GM12878 (cell line): ENCODE data around the gene NRG2. TPM values are rescaled to one million over a fixed set of nuclear protein-coding genes. Genes with fewer than 3 reads are reported as not detected.

Source experiments
- ATAC-seq: fragments of 200-7000 bp; cut with Tn5 transposase; 3 replicates; pipeline ENCODE4 v1.9.1; 2020; ENCODE audit warnings: mild to moderate bottlenecking, moderate library complexity
- BruUV-seq: library from RNA; stranded (reverse); fragments of 400-500 nt; replicated peaks from 2 replicates; lab custom pipeline; 2021; lab: Mats Ljungman, UMichigan
- CTCF ChIA-PET: fragments of 300-600 bp; sonication (Branson Sonifier 250); formaldehyde crosslinking; extraction: SDS; loops from one replicate; lab custom pipeline; 2021; ENCODE audit warnings: inconsistent platforms; lab: Yijun Ruan, JAX
- POLR2A ChIA-PET: fragments of 350-600 bp; formaldehyde crosslinking; extraction: SDS; loops from one replicate; lab custom pipeline; 2021; ENCODE audit warnings: inconsistent platforms; lab: Charles Lee
- RAD21 ChIA-PET: fragments of 300-600 bp; sonication (Branson Sonifier 250); formaldehyde crosslinking; loops from one replicate; lab custom pipeline; 2023; ENCODE audit warnings: antibody characterized with exemption; ENCODE audit not compliant: unreplicated experiment; lab: Charles Lee
- SMC1A ChIA-PET: fragments of 300-600 bp; sonication (Branson Sonifier 250); formaldehyde crosslinking; loops from one replicate; lab custom pipeline; 2023; ENCODE audit not compliant: unreplicated experiment, uncharacterized antibody; lab: Charles Lee
- DNase-seq: peaks from one replicate; pipeline ENCODE4 v3.0.0-alpha.2; 2011; ENCODE audit warnings: low read depth, low spot score
- FAIRE-seq: peaks from 3 replicates; lab custom pipeline; 2011; peaks lifted over from hg19 to GRCh38; lab: Jason Lieb, UNC
- H2AFZ ChIP-seq: 2 replicates; pipeline ENCODE4 v1.6.0; 2011; ENCODE audit warnings: low read depth, low read length, control low read depth; ENCODE audit not compliant: control insufficient read depth
- H3K27ac ChIP-seq: 2 replicates; pipeline ENCODE4 v1.5.1; 2011; ENCODE audit warnings: control low read depth; ENCODE audit not compliant: control insufficient read depth, insufficient read depth
- H3K27me3 ChIP-seq, 2 experiments: replicated peaks in 1 of 2; 2 replicates each; pipeline versions ENCODE4 v1.6.0 to v1.6.1; 2011; ENCODE audit warnings: low read length in 1 of 2; ENCODE audit not compliant: control insufficient read depth in 2 of 2, insufficient read depth in 2 of 2
- H3K36me3 ChIP-seq, 2 experiments: 2 replicates each; pipeline ENCODE4 v1.5.1; 2011; ENCODE audit warnings: low read length in 1 of 2; ENCODE audit not compliant: control insufficient read depth in 2 of 2, insufficient read depth in 2 of 2
- H3K4me1 ChIP-seq: 2 replicates; pipeline ENCODE4 v1.6.1; 2011; ENCODE audit warnings: mild to moderate bottlenecking, low read length, moderate library complexity, mixed read lengths; ENCODE audit not compliant: control insufficient read depth, insufficient read depth
- H3K4me2 ChIP-seq: 2 replicates; pipeline ENCODE4 v1.6.0; 2011; ENCODE audit warnings: control low read depth; ENCODE audit not compliant: control insufficient read depth, insufficient read depth
- H3K4me3 ChIP-seq: fragments of 200-600 bp; sonication (generic); 2 replicates; pipeline ENCODE4 v1.5.1; 2016
- H3K79me2 ChIP-seq: 2 replicates; pipeline ENCODE4 v1.6.0; 2011; ENCODE audit warnings: low read length; ENCODE audit not compliant: control insufficient read depth, insufficient read depth
- H3K9ac ChIP-seq: 2 replicates; pipeline ENCODE4 v1.8.0; 2011; ENCODE audit warnings: low read length, control low read depth, mixed read lengths; ENCODE audit not compliant: control insufficient read depth, insufficient read depth
- H3K9me3 ChIP-seq: replicated peaks from 3 replicates; pipeline ENCODE4 v1.5.1; 2011; ENCODE audit warnings: mild to moderate bottlenecking, low read length; ENCODE audit not compliant: control insufficient read depth, insufficient read depth
- H4K20me1 ChIP-seq: 2 replicates; pipeline ENCODE4 v1.6.0; 2011; ENCODE audit not compliant: control insufficient read depth, insufficient read depth
- BHLHE40 ChIP-seq, 2 experiments: fragments of 450-650 bp in 1 of 2; IDR thresholded peaks; 2 replicates each; pipeline ENCODE4 v1.6.1; 2011 to 2017; ENCODE audit warnings: low read depth in 2 of 2, borderline replicate concordance in 1 of 2, improper control_type of control experiment in 1 of 2, low read length in 1 of 2, mild to moderate bottlenecking in 1 of 2
- E2F8 ChIP-seq: fragments of 450-650 bp; IDR thresholded peaks from 2 replicates; pipeline ENCODE4 v1.6.1; 2018; ENCODE audit warnings: mild to moderate bottlenecking, low read depth, moderate library complexity; ENCODE audit not compliant: partially characterized antibody
- NR2C2 ChIP-seq: IDR thresholded peaks from 2 replicates; pipeline ENCODE4 v1.6.1; 2011; ENCODE audit warnings: borderline replicate concordance, low read depth; ENCODE audit not compliant: control insufficient read depth, insufficient read length
- POLR2A ChIP-seq: IDR thresholded peaks from 2 replicates; pipeline ENCODE4 v1.6.1; 2011; ENCODE audit warnings: low read depth, mild to moderate bottlenecking, low read length
- PRDM15 ChIP-seq: fragments of 450-650 bp; formaldehyde crosslinking; IDR thresholded peaks from 2 replicates; pipeline ENCODE4 v1.4.0; 2020; ENCODE audit warnings: mild to moderate bottlenecking, moderate library complexity
- RAD21 ChIP-seq: IDR thresholded peaks from 2 replicates; pipeline ENCODE4 v1.6.1; 2011; ENCODE audit warnings: mild to moderate bottlenecking, low read depth, low read length, moderate library complexity; ENCODE audit not compliant: insufficient read depth
- SIN3A ChIP-seq: IDR thresholded peaks from 2 replicates; pipeline ENCODE4 v1.6.1; 2012; ENCODE audit warnings: low read depth, low read length, improper control_type of control experiment
- SMARCA5 ChIP-seq: fragments of 450-650 bp; IDR thresholded peaks from 2 replicates; pipeline ENCODE4 v1.6.1; 2017; ENCODE audit warnings: mild to moderate bottlenecking
- WGBS: methylation state at CpG from one replicate; pipeline ENCODE4 v1.1.6; 2016; ENCODE audit warnings: low lambda C conversion rate; ENCODE audit not compliant: insufficient replicate concordance, insufficient coverage; ENCODE audit errors: missing lambda C conversion rate; 5-methylcytosine and 5-hydroxymethylcytosine counted together
- in situ Hi-C: fragments of 300-500 bp; cut with MboI; formaldehyde crosslinking; loops from 9 replicates; pipeline ENCODE4 v1.14.3; 2018; ENCODE audit warnings: mixed read lengths
- intact Hi-C: fragments of 100-400 bp; cut with micrococcal nuclease; formaldehyde crosslinking; loops from one replicate; pipeline ENCODE4 v1.14.2; 2022; ENCODE audit not compliant: unreplicated experiment
- polyA plus RNA-seq, 11 experiments: library from polyadenylated mRNA; depleted of rRNA in 4 of 11; unstranded in 6 of 11; stranded (reverse) in 5 of 11; fragments of >200 nt; fragmentation: Nextera tagmentation in 4 of 11; fragmentation: Illumina TruSeq in 1 of 11; extraction: Ambion mirVana in 4 of 11; extraction: Trizol in 1 of 11; gene quantifications; 1 replicate in 1 of 11; 2 replicates in 10 of 11; pipeline versions ENCODE4 v1.2.1 to v1.2.3, GENCODE V29; 2011 to 2016; ENCODE audit warnings: inconsistent platforms in 2 of 11, missing spikeins in 2 of 11, low read depth in 1 of 11
- total RNA-seq, 4 experiments: library from RNA; depleted of rRNA in 3 of 4; stranded (reverse); fragments of >200 nt in 3 of 4; fragmentation: Illumina TruSeq in 1 of 4; extraction: Trizol in 1 of 4; gene quantifications; 2 replicates each; pipeline versions ENCODE4 v1.2.1 to v1.2.3, GENCODE V29; 2013 to 2021

Gene NRG2
- total and polyA plus RNA-seq, 10 of the 15 experiments (the other 5 are each of a cell fraction or from before 2014, with no cell fraction given) = 0.10 to 21.7 (median 9.6) TPM

GRCh38 chr5:139919308-139919707 is 123.8 kb downstream of the NRG2 start (continued):
- TF ChIP-seq E2F8 = no peak
- no peak for TF ChIP-seq NR2C2

GRCh38 chr5:139915834-139916233 is 127.3 kb downstream of the NRG2 start:
- ATAC-seq = no peak
- in situ Hi-C loops (no loop called here), intact Hi-C loops (no loop called here)
- H3K36me3 ChIP-seq = no peaks in the 10 kb centered on the region
- ChIA-PET CTCF (interaction anchor here (8.7 kb wide), 1 partner anchor 53 kb away, joined by 52 read pairs; no protein-coding TSS in a partner anchor), RAD21 (interaction anchor here (1.2 to 2.9 kb wide), 2 partner anchors 53 to 54 kb away, joined by 4 to 9 read pairs; no protein-coding TSS in a partner anchor), POLR2A (no interaction called here), SMC1A (interaction anchor here (0.8 to 1.5 kb wide), 2 partner anchors 9 to 205 kb away, joined by 3 to 5 read pairs; no protein-coding TSS in a partner anchor)
- no TSS peak for BruUV-seq
- H3K9ac ChIP-seq = no peak overlapping the region
- H3K9me3 ChIP-seq = no peaks in the 10 kb centered on the region
- H3K4me1 ChIP-seq = no peaks in the 10 kb centered on the region
- DNase-seq = no peak
- FAIRE-seq = no peak
- 89% methylated on average over 3 of the region's 3 CpGs for WGBS
- no peaks in the 10 kb centered on the region for H3K27me3 ChIP-seq
- H3K4me3 ChIP-seq = no peak overlapping the region
- no peak overlapping the region for H3K27ac ChIP-seq
- no peaks in the 10 kb centered on the region for H4K20me1 ChIP-seq
- no peak for TF ChIP-seq BHLHE40 (IDR thresholded peaks at IDR 0.05; ENCODE audit: borderline replicate concordance in 1 of 2, low read depth in 2 of 2, low read length in 1 of 2)
- TF ChIP-seq NR2C2 = no peak
- TF ChIP-seq RAD21 = no peak
- no peak for TF ChIP-seq SMARCA5
- TF ChIP-seq PRDM15 = no peak
- TF ChIP-seq POLR2A = no peak
- TF ChIP-seq SIN3A = no peak
- no peak overlapping the region for H2AFZ ChIP-seq
- H3K79me2 ChIP-seq = no peaks in the 10 kb centered on the region
- H3K4me2 ChIP-seq = no peak overlapping the region
